K562 (cell line): ENCODE results near the gene FBRS. TPM values are rescaled to one million over a fixed set of nuclear protein-coding genes. Genes with fewer than 3 reads are reported as not detected.

ENCODE experiments used
- BRD9 ChIP-seq: fragments of 450-650 bp; IDR thresholded peaks from 2 replicates; pipeline ENCODE4 v1.6.1; 2018; ENCODE audit warnings: low read depth; ENCODE audit not compliant: partially characterized antibody
- IRF2 ChIP-seq: sonication (generic); formaldehyde crosslinking; IDR thresholded peaks from 2 replicates; pipeline ENCODE4 v1.8.1; 2022; ENCODE audit warnings: mild to moderate bottlenecking, missing genetic modification reagents
- KDM4B ChIP-seq, 2 experiments: fragments of 450-650 bp in 1 of 2; sonication (generic) in 1 of 2; IDR thresholded peaks; 2 replicates each; pipeline ENCODE4 v1.6.1; 2016 to 2017; ENCODE audit warnings: borderline replicate concordance in 2 of 2, antibody characterized with exemption in 1 of 2, low read depth in 1 of 2, mild to moderate bottlenecking in 1 of 2
- MEIS2 ChIP-seq: fragments of 450-650 bp; IDR thresholded peaks from 2 replicates; pipeline ENCODE4 v1.6.1; 2014; ENCODE audit warnings: mild to moderate bottlenecking; ENCODE audit not compliant: partially characterized antibody
- POU5F1 ChIP-seq: fragments of 150-350 bp; IDR thresholded peaks from 2 replicates; pipeline ENCODE4 v1.6.1; 2014; ENCODE audit warnings: borderline replicate concordance, low read length, low read depth, mild to moderate bottlenecking; ENCODE audit not compliant: partially characterized antibody
- PRPF4 ChIP-seq: fragments of 200-400 bp; formaldehyde crosslinking; IDR thresholded peaks from one replicate; pipeline ENCODE4 v1.6.1; 2017; ENCODE audit warnings: low read length, low read depth, mild to moderate bottlenecking; ENCODE audit not compliant: insufficient read depth, poor library complexity, severe bottlenecking
- SIN3A ChIP-seq, 2 experiments: fragments of 150-350 bp in 1 of 2; IDR thresholded peaks; 2 replicates each; pipeline ENCODE4 v1.6.1; 2011 to 2016; ENCODE audit warnings: borderline replicate concordance in 2 of 2, low read depth in 2 of 2, low read length in 2 of 2, mild to moderate bottlenecking in 2 of 2, moderate library complexity in 2 of 2; ENCODE audit not compliant: control insufficient read depth in 1 of 2
- SIX5 ChIP-seq, 2 experiments: IDR thresholded peaks; 2 replicates each; pipeline ENCODE4 v1.6.1; 2011; ENCODE audit warnings: low read length in 2 of 2, borderline replicate concordance in 1 of 2, low read depth in 1 of 2, mild to moderate bottlenecking in 1 of 2, moderate library complexity in 1 of 2; ENCODE audit not compliant: insufficient read depth in 1 of 2
- TEAD4 ChIP-seq, 2 experiments: sonication (generic) in 1 of 2; formaldehyde crosslinking in 1 of 2; IDR thresholded peaks; 2 replicates each; pipeline versions ENCODE4 v1.6.1 to v1.8.0; 2012 to 2022; ENCODE audit warnings: borderline replicate concordance in 1 of 2, inconsistent platforms in 1 of 2, low read length in 1 of 2, mild to moderate bottlenecking in 1 of 2, missing genetic modification reagents in 1 of 2
- ZNF239 ChIP-seq: fragments of 250-450 bp; sonication (Bioruptor Pico); IDR thresholded peaks from 2 replicates; pipeline ENCODE4 v1.4.0; 2020; ENCODE audit warnings: mild to moderate bottlenecking
- ZNF77 ChIP-seq: fragments of 250-450 bp; sonication (Bioruptor Pico); IDR thresholded peaks from 2 replicates; pipeline ENCODE4 v1.5.0; 2020
- polyA plus RNA-seq, 8 experiments: library from polyadenylated mRNA; depleted of rRNA in 4 of 8; stranded (reverse) in 5 of 8; unstranded in 3 of 8; fragments of >200 nt; fragmentation: Nextera tagmentation in 2 of 8; fragmentation: Illumina TruSeq in 1 of 8; extraction: Ambion mirVana in 2 of 8; extraction: Trizol in 1 of 8; gene quantifications; 2 replicates each; pipeline versions ENCODE4 v1.2.1 to v1.2.3, GENCODE V29; 2011 to 2014; ENCODE audit warnings: inconsistent platforms in 1 of 8, missing spikeins in 1 of 8
- total RNA-seq, 7 experiments: library from RNA; depleted of rRNA in 6 of 7; stranded (reverse); fragments of >200 nt in 6 of 7; fragmentation: Illumina TruSeq in 2 of 7; extraction: Trizol in 2 of 7; gene quantifications; 2 replicates each; pipeline versions ENCODE4 v1.2.1 to v1.2.3, GENCODE V29; 2011 to 2021; ENCODE audit warnings: low replicate concordance in 1 of 7
- TF ChIP-seq, protein P1 (sequence below): sonication (generic); formaldehyde crosslinking; IDR thresholded peaks from 2 replicates; pipeline ENCODE4 v1.8.0; 2022; ENCODE audit warnings: missing genetic modification reagents, mild to moderate bottlenecking, moderate library complexity, borderline replicate concordance
- TF ChIP-seq, protein P2 (sequence below): fragments of 450-650 bp; IDR thresholded peaks from 2 replicates; pipeline ENCODE4 v1.6.1; 2018; ENCODE audit warnings: mild to moderate bottlenecking, low read depth; ENCODE audit not compliant: partially characterized antibody
- TF ChIP-seq, protein P3 (sequence below), 2 experiments: fragments of 150-350 bp in 1 of 2; IDR thresholded peaks; 2 replicates each; pipeline ENCODE4 v1.6.1; 2012 to 2016; ENCODE audit warnings: low read depth in 2 of 2, low read length in 2 of 2, mild to moderate bottlenecking in 1 of 2, moderate library complexity in 1 of 2
- TF ChIP-seq, protein P4 (sequence below): fragments of 250-450 bp; sonication (Bioruptor Pico); IDR thresholded peaks from 2 replicates; pipeline ENCODE4 v1.8.0; 2022; ENCODE audit warnings: moderate library complexity, mild to moderate bottlenecking, inconsistent platforms

The FBRS gene
- total and polyA plus RNA-seq, 9 of the 15 experiments (the other 6 are each of a cell fraction or from before 2014, with no cell fraction given): 0.32 to 59.5 (median 13.1) TPM

DNA sequence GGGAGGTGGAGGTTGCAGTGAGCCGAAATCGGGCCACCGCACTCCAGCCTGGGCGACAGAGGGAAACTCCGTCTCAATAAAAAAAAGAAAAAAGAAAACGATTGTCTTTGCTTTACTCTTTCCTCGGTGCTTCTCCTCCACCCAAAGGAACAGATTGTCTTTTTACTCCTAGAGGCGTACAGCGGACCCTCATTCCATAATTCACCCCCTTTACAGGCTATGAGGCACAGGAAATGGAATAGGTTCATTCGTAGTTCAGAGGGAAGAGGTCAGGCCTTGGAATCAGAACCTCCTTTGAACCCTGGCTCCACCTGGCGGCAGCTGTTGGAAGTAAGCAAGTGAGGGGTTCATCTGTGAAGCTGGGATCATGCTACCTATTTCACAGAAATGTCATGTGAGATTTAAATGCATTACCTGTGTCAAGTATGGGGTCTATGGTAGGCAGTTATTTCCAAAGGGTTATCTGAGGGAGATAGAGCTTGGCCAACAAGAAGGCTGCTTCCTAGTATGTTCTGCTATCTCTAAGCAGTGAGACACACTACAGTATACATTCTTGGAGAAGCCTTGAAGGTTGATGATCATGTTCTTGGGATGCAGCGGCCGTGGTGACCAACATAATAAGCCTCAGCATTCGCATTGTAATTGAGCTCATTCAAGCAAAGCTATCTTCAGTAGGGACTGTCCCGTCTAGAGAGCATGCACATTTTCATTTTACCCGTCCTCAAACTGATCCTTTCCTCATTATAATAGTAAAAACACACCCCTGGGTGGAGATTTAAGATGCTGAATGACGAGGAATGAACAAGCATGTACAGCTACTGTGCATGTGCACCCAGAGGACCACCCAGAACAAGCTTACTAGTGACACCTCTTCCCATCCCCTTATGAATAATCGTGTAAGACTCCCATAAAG is 29.3 kb upstream of the FBRS start (continued):
- TF ChIP-seq BRD9 (peak; percentile 89), ZNF239 (no peak), MEIS2 (no peak), IRF2 (no peak), KDM4B (IDR thresholded peaks at IDR 0.05; ENCODE audit: borderline replicate concordance in 2 of 2, low read depth in 1 of 2) (no peak), SIX5 (IDR thresholded peaks at IDR 0.05; ENCODE audit: borderline replicate concordance in 1 of 2, insufficient read depth in 1 of 2, low read depth in 1 of 2, low read length in 2 of 2) (no peak), TEAD4 (IDR thresholded peaks at IDR 0.05; ENCODE audit: low read length) (no peak), TEAD4 (CRISPR knock-in tag; IDR thresholded peaks at IDR 0.05; ENCODE audit: borderline replicate concordance) (no peak), PRPF4 (no peak), POU5F1 (no peak), ZNF77 (no peak), SIN3A (IDR thresholded peaks at IDR 0.05; ENCODE audit: borderline replicate concordance in 2 of 2, control insufficient read depth in 1 of 2, low read depth in 2 of 2, low read length in 2 of 2) (no peak)
- TF ChIP-seq, protein P1, sequence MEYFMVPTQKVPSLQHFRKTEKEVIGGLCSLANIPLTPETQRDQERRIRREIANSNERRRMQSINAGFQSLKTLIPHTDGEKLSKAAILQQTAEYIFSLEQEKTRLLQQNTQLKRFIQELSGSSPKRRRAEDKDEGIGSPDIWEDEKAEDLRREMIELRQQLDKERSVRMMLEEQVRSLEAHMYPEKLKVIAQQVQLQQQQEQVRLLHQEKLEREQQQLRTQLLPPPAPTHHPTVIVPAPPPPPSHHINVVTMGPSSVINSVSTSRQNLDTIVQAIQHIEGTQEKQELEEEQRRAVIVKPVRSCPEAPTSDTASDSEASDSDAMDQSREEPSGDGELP (CRISPR knock-in tag): no peak
- TF ChIP-seq, protein P2, sequence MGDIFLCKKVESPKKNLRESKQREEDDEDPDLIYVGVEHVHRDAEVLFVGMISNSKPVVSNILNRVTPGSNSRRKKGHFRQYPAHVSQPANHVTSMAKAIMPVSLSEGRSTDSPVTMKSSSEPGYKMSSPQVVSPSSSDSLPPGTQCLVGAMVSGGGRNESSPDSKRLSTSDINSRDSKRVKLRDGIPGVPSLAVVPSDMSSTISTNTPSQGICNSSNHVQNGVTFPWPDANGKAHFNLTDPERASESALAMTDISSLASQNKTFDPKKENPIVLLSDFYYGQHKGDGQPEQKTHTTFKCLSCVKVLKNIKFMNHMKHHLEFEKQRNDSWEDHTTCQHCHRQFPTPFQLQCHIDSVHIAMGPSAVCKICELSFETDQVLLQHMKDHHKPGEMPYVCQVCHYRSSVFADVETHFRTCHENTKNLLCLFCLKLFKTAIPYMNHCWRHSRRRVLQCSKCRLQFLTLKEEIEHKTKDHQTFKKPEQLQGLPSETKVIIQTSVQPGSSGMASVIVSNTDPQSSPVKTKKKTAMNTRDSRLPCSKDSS: no peak
- TF ChIP-seq, protein P3, sequence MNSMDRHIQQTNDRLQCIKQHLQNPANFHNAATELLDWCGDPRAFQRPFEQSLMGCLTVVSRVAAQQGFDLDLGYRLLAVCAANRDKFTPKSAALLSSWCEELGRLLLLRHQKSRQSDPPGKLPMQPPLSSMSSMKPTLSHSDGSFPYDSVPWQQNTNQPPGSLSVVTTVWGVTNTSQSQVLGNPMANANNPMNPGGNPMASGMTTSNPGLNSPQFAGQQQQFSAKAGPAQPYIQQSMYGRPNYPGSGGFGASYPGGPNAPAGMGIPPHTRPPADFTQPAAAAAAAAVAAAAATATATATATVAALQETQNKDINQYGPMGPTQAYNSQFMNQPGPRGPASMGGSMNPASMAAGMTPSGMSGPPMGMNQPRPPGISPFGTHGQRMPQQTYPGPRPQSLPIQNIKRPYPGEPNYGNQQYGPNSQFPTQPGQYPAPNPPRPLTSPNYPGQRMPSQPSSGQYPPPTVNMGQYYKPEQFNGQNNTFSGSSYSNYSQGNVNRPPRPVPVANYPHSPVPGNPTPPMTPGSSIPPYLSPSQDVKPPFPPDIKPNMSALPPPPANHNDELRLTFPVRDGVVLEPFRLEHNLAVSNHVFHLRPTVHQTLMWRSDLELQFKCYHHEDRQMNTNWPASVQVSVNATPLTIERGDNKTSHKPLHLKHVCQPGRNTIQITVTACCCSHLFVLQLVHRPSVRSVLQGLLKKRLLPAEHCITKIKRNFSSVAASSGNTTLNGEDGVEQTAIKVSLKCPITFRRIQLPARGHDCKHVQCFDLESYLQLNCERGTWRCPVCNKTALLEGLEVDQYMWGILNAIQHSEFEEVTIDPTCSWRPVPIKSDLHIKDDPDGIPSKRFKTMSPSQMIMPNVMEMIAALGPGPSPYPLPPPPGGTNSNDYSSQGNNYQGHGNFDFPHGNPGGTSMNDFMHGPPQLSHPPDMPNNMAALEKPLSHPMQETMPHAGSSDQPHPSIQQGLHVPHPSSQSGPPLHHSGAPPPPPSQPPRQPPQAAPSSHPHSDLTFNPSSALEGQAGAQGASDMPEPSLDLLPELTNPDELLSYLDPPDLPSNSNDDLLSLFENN (IDR thresholded peaks at IDR 0.05; ENCODE audit: low read depth in 2 of 2, low read length in 2 of 2): no peak
- TF ChIP-seq, protein P4, sequence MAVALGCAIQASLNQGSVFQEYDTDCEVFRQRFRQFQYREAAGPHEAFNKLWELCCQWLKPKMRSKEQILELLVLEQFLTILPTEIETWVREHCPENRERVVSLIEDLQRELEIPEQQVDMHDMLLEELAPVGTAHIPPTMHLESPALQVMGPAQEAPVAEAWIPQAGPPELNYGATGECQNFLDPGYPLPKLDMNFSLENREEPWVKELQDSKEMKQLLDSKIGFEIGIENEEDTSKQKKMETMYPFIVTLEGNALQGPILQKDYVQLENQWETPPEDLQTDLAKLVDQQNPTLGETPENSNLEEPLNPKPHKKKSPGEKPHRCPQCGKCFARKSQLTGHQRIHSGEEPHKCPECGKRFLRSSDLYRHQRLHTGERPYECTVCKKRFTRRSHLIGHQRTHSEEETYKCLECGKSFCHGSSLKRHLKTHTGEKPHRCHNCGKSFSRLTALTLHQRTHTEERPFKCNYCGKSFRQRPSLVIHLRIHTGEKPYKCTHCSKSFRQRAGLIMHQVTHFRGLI (CRISPR knock-in tag): no peak
